Measurements from ENCODE around the gene YWHAG. TPM values are rescaled to one million over a fixed set of nuclear protein-coding genes. Genes with fewer than 3 reads are reported as not detected.

The YWHAG gene
- total and polyA plus RNA-seq, 2 of the 13 experiments (the other 11 are each of a cell fraction or from before 2014, with no cell fraction given) = 36.9 to 67.5 TPM

DNA sequence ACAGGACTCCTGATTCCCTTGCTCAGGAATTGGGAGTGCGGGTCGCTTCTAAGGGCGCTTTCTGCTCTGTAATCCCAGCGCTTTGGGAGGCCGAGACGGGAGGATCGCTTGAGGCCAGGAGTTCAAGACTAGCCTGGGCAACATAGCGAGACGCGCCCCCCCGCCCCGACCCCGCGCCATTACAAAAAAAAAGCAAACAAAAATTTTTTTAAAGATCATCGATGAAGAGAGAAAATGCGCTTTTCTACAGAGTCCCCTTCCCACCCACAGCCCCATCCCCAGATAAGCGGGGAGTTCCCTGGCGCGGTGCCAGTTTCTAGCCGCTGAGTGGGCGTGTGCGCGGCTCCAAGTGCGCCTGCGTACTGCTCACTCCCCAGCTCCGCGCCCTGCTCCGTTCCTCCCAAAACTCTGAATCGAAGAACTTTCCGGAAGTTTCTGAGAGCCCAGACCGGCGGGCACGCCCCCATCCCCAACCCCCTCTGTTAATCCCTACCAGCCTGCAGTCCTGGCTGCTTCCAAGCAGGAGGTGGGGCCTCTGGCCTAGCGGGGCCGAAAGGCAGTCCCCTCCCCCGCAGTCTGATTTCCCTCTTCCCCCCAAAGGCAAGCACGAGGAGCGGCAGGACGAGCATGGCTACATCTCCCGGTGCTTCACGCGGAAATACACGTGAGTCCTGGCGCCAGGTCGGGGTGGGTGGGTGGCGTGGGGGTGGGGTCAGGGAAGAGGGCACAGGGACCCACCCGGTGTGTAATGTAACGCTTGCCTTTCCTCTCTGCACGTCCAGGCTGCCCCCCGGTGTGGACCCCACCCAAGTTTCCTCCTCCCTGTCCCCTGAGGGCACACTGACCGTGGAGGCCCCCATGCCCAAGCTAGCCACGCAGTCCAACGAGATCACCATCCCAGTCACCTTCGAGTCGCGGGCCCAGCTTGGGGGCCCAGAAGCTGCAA lies 55.3 kb downstream of the YWHAG start (continued):
- TF ChIP-seq NR2F1 (CRISPR knock-in tag; IDR thresholded peaks at IDR 0.05) = no peak
- TF ChIP-seq PCBP1 (IDR thresholded peaks at IDR 0.05; ENCODE audit: borderline replicate concordance, low read depth, low read length) = peak; percentile 74; the same call in 1 of the 2 replicates
- no peak for TF ChIP-seq ZNF143 (CRISPR knock-in tag; IDR thresholded peaks at IDR 0.05)
- TF ChIP-seq ZNF235 (CRISPR knock-in tag; IDR thresholded peaks at IDR 0.05; ENCODE audit: borderline replicate concordance) = no peak
- TF ChIP-seq, protein P1, sequence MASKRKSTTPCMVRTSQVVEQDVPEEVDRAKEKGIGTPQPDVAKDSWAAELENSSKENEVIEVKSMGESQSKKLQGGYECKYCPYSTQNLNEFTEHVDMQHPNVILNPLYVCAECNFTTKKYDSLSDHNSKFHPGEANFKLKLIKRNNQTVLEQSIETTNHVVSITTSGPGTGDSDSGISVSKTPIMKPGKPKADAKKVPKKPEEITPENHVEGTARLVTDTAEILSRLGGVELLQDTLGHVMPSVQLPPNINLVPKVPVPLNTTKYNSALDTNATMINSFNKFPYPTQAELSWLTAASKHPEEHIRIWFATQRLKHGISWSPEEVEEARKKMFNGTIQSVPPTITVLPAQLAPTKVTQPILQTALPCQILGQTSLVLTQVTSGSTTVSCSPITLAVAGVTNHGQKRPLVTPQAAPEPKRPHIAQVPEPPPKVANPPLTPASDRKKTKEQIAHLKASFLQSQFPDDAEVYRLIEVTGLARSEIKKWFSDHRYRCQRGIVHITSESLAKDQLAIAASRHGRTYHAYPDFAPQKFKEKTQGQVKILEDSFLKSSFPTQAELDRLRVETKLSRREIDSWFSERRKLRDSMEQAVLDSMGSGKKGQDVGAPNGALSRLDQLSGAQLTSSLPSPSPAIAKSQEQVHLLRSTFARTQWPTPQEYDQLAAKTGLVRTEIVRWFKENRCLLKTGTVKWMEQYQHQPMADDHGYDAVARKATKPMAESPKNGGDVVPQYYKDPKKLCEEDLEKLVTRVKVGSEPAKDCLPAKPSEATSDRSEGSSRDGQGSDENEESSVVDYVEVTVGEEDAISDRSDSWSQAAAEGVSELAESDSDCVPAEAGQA (IDR thresholded peaks at IDR 0.05; ENCODE audit: low read depth) = no peak
- TF ChIP-seq, protein P1 (CRISPR knock-in tag; IDR thresholded peaks at IDR 0.05; ENCODE audit: borderline replicate concordance) = no peak
- no peak; the same call in 1 of the 2 replicates for TF ChIP-seq ZNF746 (CRISPR knock-in tag; IDR thresholded peaks at IDR 0.05)
- 0 out of 2 replicates have a peak, but pooled peaks have one; percentile 11 for TF ChIP-seq ZNF264 (CRISPR knock-in tag; IDR thresholded peaks at IDR 0.05)
- 0 out of 2 replicates have a peak, but pooled peaks have one; percentile 64 for TF ChIP-seq ZNF792 (CRISPR knock-in tag; IDR thresholded peaks at IDR 0.05)
- TF ChIP-seq KLF12 (CRISPR knock-in tag; IDR thresholded peaks at IDR 0.05; ENCODE audit: borderline replicate concordance) = no peak
- no peak for TF ChIP-seq ATF7 (IDR thresholded peaks at IDR 0.05)
- TF ChIP-seq ATF7 (CRISPR knock-in tag; IDR thresholded peaks at IDR 0.05) = no peak
- TF ChIP-seq ZNF337 (CRISPR knock-in tag; IDR thresholded peaks at IDR 0.05; ENCODE audit: borderline replicate concordance, low read depth) = no peak
- TF ChIP-seq ZNF44 (CRISPR knock-in tag; IDR thresholded peaks at IDR 0.05) = no peak
- TF ChIP-seq FOXC1 (CRISPR knock-in tag; IDR thresholded peaks at IDR 0.05; ENCODE audit: borderline replicate concordance) = no peak
- no peak for TF ChIP-seq SRSF4 (IDR thresholded peaks at IDR 0.05; ENCODE audit: low read depth, low read length, poor library complexity, severe bottlenecking)
- no peak for TF ChIP-seq PRMT3 (CRISPR knock-in tag; IDR thresholded peaks at IDR 0.05; ENCODE audit: borderline replicate concordance, low read depth)
- TF ChIP-seq ZFP62 (CRISPR knock-in tag; IDR thresholded peaks at IDR 0.05) = no peak
- 0 out of 2 replicates have a peak, but pooled peaks have one; percentile 34 for TF ChIP-seq ZSCAN9 (CRISPR knock-in tag; IDR thresholded peaks at IDR 0.05; ENCODE audit: borderline replicate concordance)
- TF ChIP-seq HNF4G (IDR thresholded peaks at IDR 0.05; ENCODE audit: borderline replicate concordance, low read depth, low read length) = no peak
- TF ChIP-seq HNF4G (CRISPR knock-in tag; IDR thresholded peaks at IDR 0.05; ENCODE audit: borderline replicate concordance, low read depth) = no peak
- TF ChIP-seq ZNF678 (CRISPR knock-in tag; IDR thresholded peaks at IDR 0.05) = no peak
- TF ChIP-seq NFE2 (CRISPR knock-in tag; IDR thresholded peaks at IDR 0.05) = no peak
- TF ChIP-seq, protein P2, sequence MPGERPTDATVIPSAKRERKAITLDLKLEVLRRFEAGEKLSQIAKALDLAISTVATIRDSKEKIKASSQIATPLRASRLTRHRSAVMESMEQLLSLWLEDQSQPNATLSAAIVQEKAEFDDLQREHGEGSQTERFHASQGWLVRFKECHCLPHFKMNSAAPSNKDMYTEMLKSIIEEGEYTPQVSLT (CRISPR knock-in tag; IDR thresholded peaks at IDR 0.05; ENCODE audit: borderline replicate concordance, low read depth) = no peak
- TF ChIP-seq TARDBP (CRISPR knock-in tag; IDR thresholded peaks at IDR 0.05) = no peak
